ENCODE results near the gene SECISBP2L. TPM values are rescaled to one million over a fixed set of nuclear protein-coding genes. Genes with fewer than 3 reads are reported as not detected.

Gene SECISBP2L
- total and polyA plus RNA-seq, 9 of the 15 experiments (the other 6 are each of a cell fraction or from before 2014, with no cell fraction given): 0.55 to 14.1 (median 10.4) TPM

DNA sequence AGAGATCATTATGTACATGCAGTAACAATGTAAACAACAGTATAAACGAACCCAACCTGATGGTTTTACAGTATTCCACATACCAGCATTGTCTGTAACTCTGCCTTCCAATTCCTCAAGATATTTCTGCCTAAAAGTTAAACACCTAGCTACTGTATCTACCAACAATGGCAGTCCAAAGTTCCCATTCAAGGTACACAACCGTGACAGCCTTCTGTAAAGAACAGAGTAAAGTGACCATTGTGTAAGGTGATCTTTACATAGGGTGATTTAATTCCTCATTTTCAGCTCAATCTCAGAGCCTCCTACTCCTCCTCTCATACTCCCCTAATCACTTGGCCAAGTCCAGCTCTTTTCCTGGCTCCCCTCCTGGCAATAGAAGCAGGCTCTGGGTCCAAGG is 10.4 kb downstream of the SECISBP2L start:
- Histone ChIP-seq H3K9ac (ENCODE audit: insufficient read depth in 1 of 2, low read depth in 2 of 2, low read length in 2 of 2) (no peak overlapping the region), H3K4me2 (ENCODE audit: insufficient read depth, low read length) (no peak overlapping the region), H3K27ac (ENCODE audit: extremely low read depth, low read depth, low read length) (no peak overlapping the region), H3K4me1 (replicated peaks in 1 of 2; ENCODE audit: control insufficient read depth in 2 of 2, insufficient read depth in 2 of 2, low read length in 2 of 2) (no peaks in the 10 kb centered on the region; a peak in 1 of 5 replicates), H3K36me3 (ENCODE audit: control insufficient read depth, insufficient read depth, low read length) (peaks cover 16% of the 10 kb centered on the region), H4K20me1 (replicated peaks; ENCODE audit: control insufficient read depth, insufficient read depth, low read length) (no peaks in the 10 kb centered on the region), H3K9me3 (replicated peaks; ENCODE audit: control insufficient read depth, insufficient read depth, low read depth, low read length) (no peaks in the 10 kb centered on the region), H3K79me2 (ENCODE audit: control insufficient read depth, insufficient read depth, low read length) (peaks cover 5% of the 10 kb centered on the region; the same call in 2 of the 3 replicates), H3K9me1 (ENCODE audit: control insufficient read depth, insufficient read depth, low read length) (no peaks in the 10 kb centered on the region), H3K27me3 (ENCODE audit: control insufficient read depth in 2 of 2, insufficient read depth in 2 of 2, low read length in 2 of 2) (no peaks in the 10 kb centered on the region), H2AFZ (ENCODE audit: low read depth, low read length) (no peak overlapping the region), H3K4me3 (no peak overlapping the region)
- BruUV-seq (replicated peaks): no TSS peak
- ATAC-seq (no peak), FAIRE-seq (no peak), DNase-seq (ENCODE audit: extremely low read depth in 1 of 4, low spot score in 3 of 4) (no peak)
- ChIA-PET CTCF (ENCODE audit: low intra/inter-chr PET ratio) (no interaction called here), POLR2A (no interaction called here)
- intact Hi-C loops (cut with micrococcal nuclease): no loop called here
- WGBS (ENCODE audit: insufficient coverage, low coverage, missing lambda C conversion rate): 45% methylated on average over 2 of the region's 2 CpGs
- no peak for TF ChIP-seq ZFP1 (CRISPR knock-in tag; IDR thresholded peaks at IDR 0.05)
- TF ChIP-seq ZNF778 (CRISPR knock-in tag; IDR thresholded peaks at IDR 0.05): no peak
- no peak for TF ChIP-seq TGIF2 (CRISPR knock-in tag; IDR thresholded peaks at IDR 0.05)
- in situ Hi-C loops (cut with MboI): no loop called here

DNA sequence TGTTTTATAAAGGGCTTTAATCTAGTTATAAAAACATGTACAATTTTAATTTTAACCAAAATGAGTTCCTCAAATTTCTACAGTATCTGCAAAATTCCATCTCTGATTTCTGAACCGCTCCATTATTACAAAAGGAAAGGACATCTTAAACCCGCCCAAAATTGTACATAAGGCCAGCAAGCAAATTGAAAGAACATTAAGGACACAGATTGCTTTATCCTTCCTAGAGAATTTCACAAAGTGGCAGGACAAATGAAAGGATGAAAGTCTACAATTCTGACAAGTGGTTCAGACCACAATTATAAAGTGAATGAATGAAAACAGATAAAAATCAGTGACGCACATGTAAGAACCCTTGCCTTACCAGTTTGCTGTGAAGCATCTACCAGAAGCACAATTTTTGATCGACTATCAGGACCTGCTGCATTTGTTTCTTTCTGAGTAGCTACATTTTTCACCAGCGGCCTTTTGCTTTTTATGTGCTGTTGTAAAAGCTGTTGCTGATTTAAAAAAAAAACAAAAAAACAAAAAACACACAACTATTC is 13.6 kb downstream of the SECISBP2L start:
- 87% methylated on average over 5 of the region's 5 CpGs for WGBS (ENCODE audit: insufficient coverage, low coverage, missing lambda C conversion rate)
- BruUV-seq (replicated peaks): no TSS peak
- POLR2A ChIA-PET: interaction anchor here (0.7 to 1.2 kb wide), 2 partner anchors 13 kb away, joined by 3 to 4 read pairs; partner anchors contain the start of gene SECISBP2L
- no peak overlapping the region for H3K4me2 ChIP-seq (ENCODE audit: insufficient read depth, low read length)
- in situ Hi-C loops (cut with MboI): no loop called here
- no peak for ATAC-seq
- no peak overlapping the region for H3K9ac ChIP-seq (ENCODE audit: insufficient read depth in 1 of 2, low read depth in 2 of 2, low read length in 2 of 2)
- no peak for DNase-seq (ENCODE audit: extremely low read depth in 1 of 4, low spot score in 3 of 4)
- H3K9me3 ChIP-seq (replicated peaks; ENCODE audit: control insufficient read depth, insufficient read depth, low read depth, low read length): no peaks in the 10 kb centered on the region
- H3K4me3 ChIP-seq: no peak overlapping the region
- H3K27me3 ChIP-seq (ENCODE audit: control insufficient read depth in 2 of 2, insufficient read depth in 2 of 2, low read length in 2 of 2): no peaks in the 10 kb centered on the region
- no peaks in the 10 kb centered on the region; a peak in 1 of 5 replicates for H3K4me1 ChIP-seq (replicated peaks in 1 of 2; ENCODE audit: control insufficient read depth in 2 of 2, insufficient read depth in 2 of 2, low read length in 2 of 2)
- intact Hi-C loops (cut with micrococcal nuclease): no loop called here
- FAIRE-seq: no peak
- no peaks in the 10 kb centered on the region for H3K9me1 ChIP-seq (ENCODE audit: control insufficient read depth, insufficient read depth, low read length)
- no peak overlapping the region for H2AFZ ChIP-seq (ENCODE audit: low read depth, low read length)
- CTCF ChIA-PET (ENCODE audit: low intra/inter-chr PET ratio): no interaction called here
- H3K79me2 ChIP-seq (ENCODE audit: control insufficient read depth, insufficient read depth, low read length): no peaks in the 10 kb centered on the region
- H3K36me3 ChIP-seq (ENCODE audit: control insufficient read depth, insufficient read depth, low read length): peaks cover 21% of the 10 kb centered on the region
- H4K20me1 ChIP-seq (replicated peaks; ENCODE audit: control insufficient read depth, insufficient read depth, low read length): no peaks in the 10 kb centered on the region
- no peak for TF ChIP-seq TAF15 (IDR thresholded peaks at IDR 0.05; ENCODE audit: low read depth, low read length)
- no peak for TF ChIP-seq ZNF24 (IDR thresholded peaks at IDR 0.05)
- no peak overlapping the region for H3K27ac ChIP-seq (ENCODE audit: extremely low read depth, low read depth, low read length)
